ENCODE measurements around the gene PACSIN3. TPM values are rescaled to one million over a fixed set of nuclear protein-coding genes. Genes with fewer than 3 reads are reported as not detected.
A peak's percentile ranks its signal among the peaks of the same experiment; 100 is the strongest.

The PACSIN3 gene
- total RNA-seq, 4 donors from 2014 or later: 43.6 to 71.6 (median 54.2) TPM

DNA sequence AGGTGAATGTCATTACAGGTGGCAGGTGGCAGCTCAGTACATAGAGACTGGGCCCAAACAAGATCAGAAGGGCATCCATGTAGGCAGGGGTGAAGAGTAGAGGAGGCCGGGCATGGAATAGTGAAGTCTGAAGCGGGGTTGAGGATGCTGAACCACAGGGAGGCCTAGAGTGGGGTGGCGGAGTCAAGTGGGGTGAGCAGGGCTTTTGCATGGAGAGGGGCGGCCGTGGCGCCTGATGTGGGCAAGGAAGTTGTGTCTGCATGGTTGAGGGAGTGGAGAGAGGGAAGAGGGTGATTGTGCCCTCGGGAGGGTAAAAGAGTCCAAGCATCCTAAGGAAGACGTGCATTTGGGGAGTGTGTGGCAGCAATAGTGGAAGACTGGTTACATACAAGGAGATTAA, 42.9 kb upstream of the PACSIN3 start:
- H3K4me3 ChIP-seq (replicated peaks in 1 of 3): no peak overlapping the region
- H3K27me3 ChIP-seq: no peaks in the 10 kb centered on the region
- no peaks in the 10 kb centered on the region for H3K36me3 ChIP-seq
- TF ChIP-seq POLR2A (IDR thresholded peaks at IDR 0.05): no peak
- TF ChIP-seq, protein P1, sequence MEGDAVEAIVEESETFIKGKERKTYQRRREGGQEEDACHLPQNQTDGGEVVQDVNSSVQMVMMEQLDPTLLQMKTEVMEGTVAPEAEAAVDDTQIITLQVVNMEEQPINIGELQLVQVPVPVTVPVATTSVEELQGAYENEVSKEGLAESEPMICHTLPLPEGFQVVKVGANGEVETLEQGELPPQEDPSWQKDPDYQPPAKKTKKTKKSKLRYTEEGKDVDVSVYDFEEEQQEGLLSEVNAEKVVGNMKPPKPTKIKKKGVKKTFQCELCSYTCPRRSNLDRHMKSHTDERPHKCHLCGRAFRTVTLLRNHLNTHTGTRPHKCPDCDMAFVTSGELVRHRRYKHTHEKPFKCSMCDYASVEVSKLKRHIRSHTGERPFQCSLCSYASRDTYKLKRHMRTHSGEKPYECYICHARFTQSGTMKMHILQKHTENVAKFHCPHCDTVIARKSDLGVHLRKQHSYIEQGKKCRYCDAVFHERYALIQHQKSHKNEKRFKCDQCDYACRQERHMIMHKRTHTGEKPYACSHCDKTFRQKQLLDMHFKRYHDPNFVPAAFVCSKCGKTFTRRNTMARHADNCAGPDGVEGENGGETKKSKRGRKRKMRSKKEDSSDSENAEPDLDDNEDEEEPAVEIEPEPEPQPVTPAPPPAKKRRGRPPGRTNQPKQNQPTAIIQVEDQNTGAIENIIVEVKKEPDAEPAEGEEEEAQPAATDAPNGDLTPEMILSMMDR (IDR thresholded peaks at IDR 0.05): no peak
- H3K9me3 ChIP-seq: no peaks in the 10 kb centered on the region
- intact Hi-C loops (cut with DNase I): no loop called here
- WGBS, 2 donors: 96 to 98% methylated on average over 8 of the region's 8 CpGs
- DNase-seq: no peak
- H3K27ac ChIP-seq: no peak overlapping the region
- peaks cover 0 to under 1% of the 10 kb centered on the region in 2 donors for H3K4me1 ChIP-seq

DNA sequence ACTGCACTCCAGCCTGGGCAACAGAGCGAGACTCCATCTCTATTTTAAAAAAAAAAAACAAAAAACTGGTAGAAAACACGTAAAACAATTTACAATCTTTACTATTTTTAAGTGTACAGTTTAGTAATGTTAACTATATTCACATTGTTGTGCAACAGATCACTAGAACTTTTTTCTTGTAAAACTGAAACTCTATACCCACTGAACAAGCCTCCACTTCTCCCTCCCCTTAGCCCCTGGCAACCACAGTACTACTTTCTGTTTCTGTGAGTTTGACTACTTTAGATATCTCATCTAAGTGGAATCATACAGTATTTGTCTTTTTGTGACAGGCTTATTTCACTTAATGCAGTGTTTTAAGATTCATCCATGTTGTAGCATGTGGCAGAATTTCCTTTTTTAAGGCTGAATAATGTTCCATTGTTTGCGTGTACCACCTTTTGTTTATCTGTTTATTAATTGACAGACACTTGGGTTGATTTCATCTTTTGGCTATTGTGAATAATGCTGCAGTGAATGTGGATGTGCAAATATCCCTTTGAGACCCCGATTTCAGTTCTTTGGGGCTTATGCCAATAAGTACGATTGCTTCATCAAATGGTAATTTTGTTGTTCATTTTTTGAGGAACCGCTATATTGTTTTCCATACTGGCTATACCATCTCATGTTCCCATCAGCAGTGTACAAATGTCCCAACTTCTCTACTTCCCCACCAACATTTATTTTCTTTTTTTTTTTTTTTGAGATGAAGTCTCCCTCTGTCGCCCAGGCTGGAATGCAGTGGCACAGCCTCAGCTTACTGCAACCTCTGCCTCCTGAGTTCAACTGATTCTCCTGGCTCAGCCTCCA, 39.5 kb upstream of the PACSIN3 start:
- DNase-seq: no peak
- H3K27ac ChIP-seq: no peak overlapping the region
- no peaks in the 10 kb centered on the region for H3K4me1 ChIP-seq
- no peaks in the 10 kb centered on the region for H3K36me3 ChIP-seq
- H3K27me3 ChIP-seq: no peaks in the 10 kb centered on the region
- H3K9me3 ChIP-seq: no peaks in the 10 kb centered on the region
- intact Hi-C loops (cut with DNase I): no loop called here
- H3K4me3 ChIP-seq (replicated peaks in 1 of 3): no peak overlapping the region
- TF ChIP-seq, protein P1 (IDR thresholded peaks at IDR 0.05): no peak
- TF ChIP-seq POLR2A (IDR thresholded peaks at IDR 0.05): no peak
- 92 to 96% methylated on average over 7 of the region's 7 CpGs for WGBS, 2 donors

GRCh38 chr11:47222696-47223095, 36.5 kb upstream of the PACSIN3 start:
- H3K36me3 ChIP-seq: no peaks in the 10 kb centered on the region

GRCh38 chr11:47220401-47220821, 34.2 kb upstream of the PACSIN3 start:
- intact Hi-C loops (cut with DNase I): no loop called here
- no peak overlapping the region for H3K27ac ChIP-seq
- no peak for TF ChIP-seq POLR2A (IDR thresholded peaks at IDR 0.05)
- TF ChIP-seq, protein P1 (IDR thresholded peaks at IDR 0.05): no peak
- no peaks in the 10 kb centered on the region for H3K9me3 ChIP-seq
- 81 to 83% methylated on average over 1 of the region's 1 CpG for WGBS, 2 donors
- peaks cover 16% of the 10 kb centered on the region in 2 donors for H3K4me1 ChIP-seq
- H3K36me3 ChIP-seq: no peaks in the 10 kb centered on the region
- no peaks in the 10 kb centered on the region for H3K27me3 ChIP-seq
- no peak overlapping the region for H3K4me3 ChIP-seq (replicated peaks in 1 of 3)
- DNase-seq: no peak

More at GRCh38 chr11:47222696-47223095, 36.5 kb upstream of the PACSIN3 start:
- no peak overlapping the region for H3K27ac ChIP-seq
- no peaks in the 10 kb centered on the region for H3K9me3 ChIP-seq
- no peaks in the 10 kb centered on the region for H3K4me1 ChIP-seq
- H3K4me3 ChIP-seq (replicated peaks in 1 of 3): no peak overlapping the region
- H3K27me3 ChIP-seq: no peaks in the 10 kb centered on the region
- intact Hi-C loops (cut with DNase I): no loop called here
- no peak for DNase-seq
- 93 to 99% methylated on average over 2 of the region's 2 CpGs for WGBS, 2 donors
- no peak for TF ChIP-seq POLR2A (IDR thresholded peaks at IDR 0.05)
- TF ChIP-seq, protein P1 (IDR thresholded peaks at IDR 0.05): no peak

DNA sequence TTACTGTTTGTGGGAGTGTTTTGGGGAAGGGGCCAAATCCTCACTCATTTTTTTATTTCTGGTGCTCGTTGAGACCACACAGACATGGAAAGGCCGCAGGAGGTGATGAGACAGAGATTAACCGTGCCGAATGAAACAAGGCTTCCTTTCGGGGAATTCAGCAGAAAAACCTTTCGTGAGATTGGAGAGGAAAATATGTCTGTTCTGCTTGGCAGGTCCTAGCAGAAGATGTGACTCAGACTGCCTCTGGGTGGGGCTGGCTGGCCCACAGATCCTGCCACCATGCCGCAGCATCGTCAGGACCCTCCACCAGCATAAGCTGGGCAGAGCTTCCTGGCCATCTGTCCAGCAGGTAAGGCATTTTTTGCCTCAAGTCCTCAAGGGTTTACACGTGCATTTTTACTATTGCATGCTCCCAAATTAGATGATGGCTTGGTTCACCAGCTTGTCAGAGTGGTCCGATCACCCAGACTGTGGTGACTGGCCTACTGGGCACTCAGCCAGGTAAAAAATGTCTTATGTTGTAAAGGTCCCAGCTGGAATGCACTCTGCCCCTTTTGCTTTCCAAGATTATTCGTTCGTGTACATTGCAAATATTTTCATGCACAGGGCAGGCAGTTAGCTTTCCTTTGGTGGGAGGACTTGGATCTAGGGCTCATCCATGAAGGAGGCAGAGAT, 30.0 kb upstream of the PACSIN3 start:
- Histone ChIP-seq H3K9me3 (no peaks in the 10 kb centered on the region), H3K36me3 (no peaks in the 10 kb centered on the region), H3K4me1 (peaks cover 17 to 18% of the 10 kb centered on the region in 2 donors), H3K27ac (peak overlapping the region; percentile 57 to 93 (median 81)), H3K27me3 (no peaks in the 10 kb centered on the region), H3K4me3 (replicated peaks in 1 of 3) (peak overlapping the region in 1 of 3 donors; percentile 52)
- peak; percentile 67 to 76 for DNase-seq
- TF ChIP-seq, protein P1 (IDR thresholded peaks at IDR 0.05): no peak
- TF ChIP-seq POLR2A (IDR thresholded peaks at IDR 0.05): no peak
- WGBS, 2 donors: 17 to 18% methylated on average over 12 of the region's 12 CpGs
- intact Hi-C loops (cut with DNase I): no loop called here

All from thyroid gland (tissue), 4 donors.